ENCODE measurements around the gene RNMT. TPM values are rescaled to one million over a fixed set of nuclear protein-coding genes. Genes with fewer than 3 reads are reported as not detected.

RNMT gene
- total and polyA plus RNA-seq, 2 experiments from 2014 or later = 15.2 to 39.4 TPM

GRCh38 chr18:13762690-13763439 lies 36.4 kb downstream of the RNMT start:
- no peaks in the 10 kb centered on the region for H3F3A ChIP-seq (ENCODE audit: insufficient read depth)
- H3K9ac ChIP-seq = no peak overlapping the region
- in situ Hi-C loops (cut with MboI) = loop anchor here (25.0 kb wide), 1 partner anchor 99 kb away; no protein-coding TSS in a partner anchor
- no peaks in the 10 kb centered on the region for H3K27me3 ChIP-seq (replicated peaks; ENCODE audit: insufficient read depth)
- H3K36me3 ChIP-seq (ENCODE audit: low read depth) = no peaks in the 10 kb centered on the region; the same call in 1 of the 2 replicates
- no peaks in the 10 kb centered on the region for H3K79me2 ChIP-seq (ENCODE audit: insufficient read depth)
- no peaks in the 10 kb centered on the region for H3K9me3 ChIP-seq (ENCODE audit: low read depth)
- no peak overlapping the region for H2AFZ ChIP-seq
- TF ChIP-seq EZH2 (IDR thresholded peaks at IDR 0.05; ENCODE audit: insufficient read depth, poor library complexity, severe bottlenecking) (no peak), EZH2phosphoT487 (IDR thresholded peaks at IDR 0.05; ENCODE audit: insufficient read depth, low read depth) (no peak)
- no peak overlapping the region for H3K27ac ChIP-seq
- H3K4me2 ChIP-seq (ENCODE audit: unreplicated experiment) = no peak overlapping the region
- WGBS, 2 experiments (ENCODE audit: low coverage in 1 of 2, low lambda C conversion rate in 2 of 2, missing lambda C conversion rate in 2 of 2) = 97 to 98% methylated on average over 3 of the region's 3 CpGs
- no peak overlapping the region for H3K4me3 ChIP-seq
- no peaks in the 10 kb centered on the region for H3K9me2 ChIP-seq (ENCODE audit: insufficient read depth)
- no peak for DNase-seq
- H3K4me1 ChIP-seq (ENCODE audit: insufficient read depth) = no peaks in the 10 kb centered on the region
- no peaks in the 10 kb centered on the region for H4K20me1 ChIP-seq (ENCODE audit: insufficient read depth)

- H3K27me3 ChIP-seq (replicated peaks; ENCODE audit: insufficient read depth) = no peaks in the 10 kb centered on the region
- no peaks in the 10 kb centered on the region for H3K9me3 ChIP-seq (ENCODE audit: low read depth)
- WGBS, 2 experiments (ENCODE audit: low coverage in 1 of 2, low lambda C conversion rate in 2 of 2, missing lambda C conversion rate in 2 of 2) = 20 to 33% methylated on average over 3 of the region's 3 CpGs
- H3K4me1 ChIP-seq (ENCODE audit: insufficient read depth) = no peaks in the 10 kb centered on the region
- in situ Hi-C loops (cut with MboI) = no loop called here
- no peaks in the 10 kb centered on the region for H3K79me2 ChIP-seq (ENCODE audit: insufficient read depth)
- no peaks in the 10 kb centered on the region for H4K20me1 ChIP-seq (ENCODE audit: insufficient read depth)
- TF ChIP-seq EZH2phosphoT487 (IDR thresholded peaks at IDR 0.05; ENCODE audit: insufficient read depth, low read depth) = no peak
- no peak for TF ChIP-seq EZH2 (IDR thresholded peaks at IDR 0.05; ENCODE audit: insufficient read depth, poor library complexity, severe bottlenecking)
- H3K9ac ChIP-seq = no peak overlapping the region
- no peak overlapping the region for H3K4me2 ChIP-seq (ENCODE audit: unreplicated experiment)
- no peaks in the 10 kb centered on the region for H3K9me2 ChIP-seq (ENCODE audit: insufficient read depth)
- no peak overlapping the region for H2AFZ ChIP-seq
- no peaks in the 10 kb centered on the region for H3F3A ChIP-seq (ENCODE audit: insufficient read depth)
- H3K36me3 ChIP-seq (ENCODE audit: low read depth) = no peaks in the 10 kb centered on the region
- DNase-seq = no peak
- no peak overlapping the region for H3K4me3 ChIP-seq
- no peak overlapping the region for H3K27ac ChIP-seq
Measured at GRCh38 chr18:13775058-13775457, 48.6 kb downstream of the RNMT start.

GRCh38 chr18:13791181-13791580 lies 64.7 kb downstream of the RNMT start:
- WGBS, 2 experiments (ENCODE audit: low coverage in 1 of 2, low lambda C conversion rate in 2 of 2, missing lambda C conversion rate in 2 of 2) = 2 to 6% methylated on average over 7 of the region's 7 CpGs
- peak; percentile 54 for DNase-seq

GRCh38 chr18:13793819-13794218 lies 67.3 kb downstream of the RNMT start:
- no peaks in the 10 kb centered on the region for H3K4me1 ChIP-seq (ENCODE audit: insufficient read depth)
- TF ChIP-seq EZH2 (IDR thresholded peaks at IDR 0.05; ENCODE audit: insufficient read depth, poor library complexity, severe bottlenecking) (no peak), EZH2phosphoT487 (IDR thresholded peaks at IDR 0.05; ENCODE audit: insufficient read depth, low read depth) (no peak)
- DNase-seq = no peak
- 23 to 26% methylated on average over 7 of the region's 7 CpGs for WGBS, 2 experiments (ENCODE audit: low coverage in 1 of 2, low lambda C conversion rate in 2 of 2, missing lambda C conversion rate in 2 of 2)
- in situ Hi-C loops (cut with MboI) = no loop called here
- no peaks in the 10 kb centered on the region for H3K9me3 ChIP-seq (ENCODE audit: low read depth)
- H4K20me1 ChIP-seq (ENCODE audit: insufficient read depth) = no peaks in the 10 kb centered on the region
- no peaks in the 10 kb centered on the region for H3K79me2 ChIP-seq (ENCODE audit: insufficient read depth)
- H3K36me3 ChIP-seq (ENCODE audit: low read depth) = no peaks in the 10 kb centered on the region
- H3K27me3 ChIP-seq (replicated peaks; ENCODE audit: insufficient read depth) = 0 out of 2 replicates have a peak, but pooled peaks cover 4% of the 10 kb centered on the region
- no peak overlapping the region for H3K9ac ChIP-seq
- no peak overlapping the region for H2AFZ ChIP-seq
- H3K4me3 ChIP-seq = no peak overlapping the region
- no peaks in the 10 kb centered on the region for H3K9me2 ChIP-seq (ENCODE audit: insufficient read depth)
- no peaks in the 10 kb centered on the region for H3F3A ChIP-seq (ENCODE audit: insufficient read depth)
- H3K27ac ChIP-seq = no peak overlapping the region
- no peak overlapping the region for H3K4me2 ChIP-seq (ENCODE audit: unreplicated experiment)

More at GRCh38 chr18:13791181-13791580, 64.7 kb downstream of the RNMT start:
- Histone ChIP-seq H4K20me1 (ENCODE audit: insufficient read depth) (no peaks in the 10 kb centered on the region), H3K27me3 (replicated peaks; ENCODE audit: insufficient read depth) (peaks cover 4% of the 10 kb centered on the region; the same call in 1 of the 2 replicates), H3K27ac (no peak overlapping the region), H2AFZ (no peak overlapping the region), H3K9me3 (ENCODE audit: low read depth) (no peaks in the 10 kb centered on the region), H3K9me2 (ENCODE audit: insufficient read depth) (no peaks in the 10 kb centered on the region), H3K4me3 (no peak overlapping the region), H3K9ac (no peak overlapping the region), H3K4me1 (ENCODE audit: insufficient read depth) (no peaks in the 10 kb centered on the region), H3K36me3 (ENCODE audit: low read depth) (no peaks in the 10 kb centered on the region), H3K79me2 (ENCODE audit: insufficient read depth) (no peaks in the 10 kb centered on the region), H3F3A (ENCODE audit: insufficient read depth) (no peaks in the 10 kb centered on the region), H3K4me2 (ENCODE audit: unreplicated experiment) (no peak overlapping the region)
- in situ Hi-C loops (cut with MboI) = no loop called here
- TF ChIP-seq EZH2phosphoT487 (IDR thresholded peaks at IDR 0.05; ENCODE audit: insufficient read depth, low read depth) (no peak), EZH2 (IDR thresholded peaks at IDR 0.05; ENCODE audit: insufficient read depth, poor library complexity, severe bottlenecking) (no peak)

Data from GM23248 (cell line).